Activated CD4-positive, alpha-beta T cell treated with anti-CD3 and anti-CD28 coated beads, Interleukin-10, Interleukin-2, amounts not matched to agents 100 ng/mL and 50 ng/mL, durations not matched to agents 16 hours and 8 hours (primary cell): Measurements from ENCODE around the gene KCTD1.

Experiments
- DNase-seq: peaks from one replicate; pipeline ENCODE4 v3.0.0-alpha.2; 2020

KCTD1 gene

DNA sequence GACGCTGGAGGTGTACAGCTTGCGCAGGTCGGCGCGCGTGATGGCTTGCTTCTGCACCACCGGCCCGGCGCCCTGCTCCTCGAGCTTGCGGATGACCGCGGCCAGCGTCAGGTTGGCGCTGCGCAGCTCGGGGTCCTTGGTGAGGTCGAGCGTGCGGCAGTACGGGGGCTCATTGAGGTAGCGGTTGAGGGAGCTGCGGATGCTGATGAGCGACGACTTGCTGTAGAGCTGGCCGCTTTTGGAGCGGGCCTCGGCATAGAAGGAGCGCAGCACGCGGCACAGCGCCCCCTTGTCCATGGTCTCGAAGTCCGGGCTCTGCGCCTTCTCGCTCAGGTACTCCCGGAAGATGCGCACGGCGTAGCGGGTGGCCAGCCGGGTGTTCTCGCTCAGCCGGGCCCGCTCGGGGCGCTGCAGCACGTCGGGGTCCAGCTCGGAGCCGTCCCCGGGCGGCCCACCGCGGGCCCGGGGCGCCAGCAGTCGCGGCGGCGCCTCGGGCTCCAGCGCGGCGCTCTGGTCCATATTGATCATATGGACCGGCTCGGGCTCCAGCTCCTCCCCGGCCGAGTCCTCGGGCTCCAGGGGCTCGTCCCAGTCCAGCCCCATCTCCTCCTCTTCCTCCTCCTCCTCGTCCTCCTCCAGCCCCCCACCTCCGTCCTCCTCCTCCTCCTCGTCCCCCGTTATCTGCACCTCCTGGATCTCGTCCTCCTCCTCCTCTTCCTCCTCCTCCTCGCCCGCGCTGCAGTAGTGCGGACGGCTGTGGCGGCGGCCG is 523 bp downstream of the KCTD1 start:
- DNase-seq, result peak; percentile 77

DNA sequence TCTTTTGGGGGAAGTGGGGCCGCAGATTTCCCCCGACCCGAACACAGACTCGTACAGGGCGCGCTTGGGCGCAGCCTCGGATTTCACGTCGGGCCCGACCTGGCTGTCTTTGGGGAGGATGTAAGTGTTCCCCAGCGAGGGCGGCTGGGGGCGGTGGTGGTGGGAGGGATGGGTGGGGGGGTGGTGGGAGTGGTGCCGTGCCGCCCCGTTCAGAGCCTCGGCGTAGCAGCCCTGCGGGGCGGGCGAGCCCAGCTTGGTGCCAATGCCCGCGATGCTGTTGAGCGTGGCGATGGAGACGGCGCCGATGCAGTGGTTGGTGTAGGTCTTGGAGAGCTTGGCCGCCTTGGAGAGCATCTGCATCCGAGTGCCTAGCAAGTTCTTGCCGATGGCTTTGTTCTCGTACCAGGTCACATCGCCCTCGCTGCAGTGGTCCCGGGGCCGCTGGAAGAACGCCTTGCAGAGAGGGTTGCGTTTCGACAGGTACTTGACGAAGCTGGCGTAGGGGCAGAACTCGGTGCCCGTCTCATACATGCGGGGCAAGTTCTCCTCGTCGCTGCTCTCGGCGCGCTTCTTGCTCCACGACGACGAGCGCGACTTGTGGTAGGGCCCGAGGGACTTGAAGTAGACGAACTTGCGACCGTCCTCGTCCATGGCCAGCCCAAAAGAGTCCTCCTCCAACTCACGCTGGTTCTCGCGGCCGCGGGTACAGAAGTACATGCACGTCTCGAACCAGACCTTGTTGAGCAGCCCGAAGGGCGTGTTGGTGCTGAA is 1.3 kb downstream of the KCTD1 start:
- DNase-seq, result no peak

DNA sequence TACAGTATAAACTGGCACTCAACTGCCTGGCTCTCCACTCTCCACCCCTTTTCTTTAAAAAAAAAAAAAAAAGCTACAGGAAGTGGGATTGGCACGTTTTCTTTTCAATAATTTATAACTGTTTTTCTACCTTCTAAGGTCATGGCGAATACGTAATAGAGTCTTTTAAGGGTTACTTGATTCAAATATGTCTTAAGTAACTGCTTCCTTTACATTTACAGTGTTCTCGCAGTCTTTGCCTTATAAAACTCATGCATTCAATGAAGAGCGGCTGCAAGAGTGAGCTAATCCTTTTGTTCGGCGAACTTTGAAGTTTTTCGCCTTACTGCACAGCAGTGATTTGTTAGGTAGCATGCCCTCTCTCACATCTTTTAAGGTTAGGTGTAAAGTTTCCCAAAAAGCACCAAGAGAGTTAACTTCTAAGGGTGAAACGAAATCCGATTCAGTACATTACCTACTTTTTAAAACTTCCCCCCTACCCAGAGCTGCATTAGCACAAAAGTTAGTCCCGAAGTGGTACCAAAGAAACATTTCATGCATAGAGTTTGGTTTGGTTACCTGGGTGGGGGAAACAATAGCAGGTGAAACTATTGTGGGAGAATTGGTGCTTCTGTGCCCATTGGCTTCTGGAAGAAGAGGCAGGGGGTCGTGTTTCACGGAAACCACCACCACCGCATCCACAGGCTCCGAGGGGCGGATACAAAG is 2.0 kb downstream of the KCTD1 start:
- DNase-seq, result no peak

DNA sequence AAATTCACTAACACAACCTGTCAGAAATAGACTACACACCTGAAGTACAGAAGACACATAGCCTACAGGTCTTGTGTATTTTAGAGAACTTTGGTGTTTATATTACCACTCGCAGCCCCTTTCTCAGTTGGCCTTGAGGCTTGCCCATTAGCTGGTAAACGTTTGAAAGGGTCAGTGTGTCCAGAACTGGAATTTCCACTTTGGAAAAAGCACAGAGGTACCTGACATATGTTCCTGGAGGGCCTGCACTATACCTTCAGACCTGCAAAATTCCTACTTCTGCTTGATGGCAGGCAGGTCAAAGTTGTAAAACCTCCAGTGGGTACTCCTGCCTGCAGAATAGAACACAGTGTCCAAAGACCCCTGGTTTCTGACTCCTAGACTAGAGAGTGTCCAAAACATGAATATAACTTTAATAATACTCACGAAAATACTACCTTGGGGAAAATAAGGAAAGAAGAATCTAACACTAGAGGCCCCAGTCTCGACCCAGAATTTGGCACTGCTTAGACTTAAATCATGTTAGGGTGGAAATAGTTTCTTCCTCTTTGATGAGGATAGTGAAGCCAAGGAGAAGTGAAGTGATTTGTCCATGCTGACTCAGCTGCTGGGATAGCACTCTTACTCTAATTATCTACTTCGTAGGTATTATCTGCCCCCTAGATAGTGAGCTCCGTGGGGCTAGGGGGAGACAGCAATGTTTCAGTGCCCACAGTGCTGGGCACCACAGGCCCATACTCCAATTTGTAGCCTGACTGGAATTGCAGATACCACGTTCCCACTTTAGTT is 2.8 kb downstream of the KCTD1 start:
- no peak for DNase-seq

DNA sequence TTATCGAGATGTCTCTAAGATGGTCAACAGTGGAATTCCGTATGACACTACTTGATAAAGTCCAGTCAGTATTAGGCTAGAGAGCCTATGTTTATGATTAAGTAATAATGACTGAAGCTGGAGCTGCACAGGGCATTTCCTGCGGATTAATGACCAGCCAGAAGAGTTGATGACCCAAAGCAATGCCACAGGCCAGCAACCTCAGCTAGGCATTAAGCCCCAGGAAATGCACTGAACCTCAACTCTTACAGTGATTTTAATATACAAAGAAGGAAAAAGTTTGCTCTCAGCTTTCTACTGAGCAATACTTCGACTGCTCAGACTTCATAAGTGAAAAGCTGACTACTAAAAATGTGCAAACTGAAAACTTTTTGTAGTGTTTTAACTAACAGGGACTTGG is 3.9 kb downstream of the KCTD1 start:
- DNase-seq, result no peak

DNA sequence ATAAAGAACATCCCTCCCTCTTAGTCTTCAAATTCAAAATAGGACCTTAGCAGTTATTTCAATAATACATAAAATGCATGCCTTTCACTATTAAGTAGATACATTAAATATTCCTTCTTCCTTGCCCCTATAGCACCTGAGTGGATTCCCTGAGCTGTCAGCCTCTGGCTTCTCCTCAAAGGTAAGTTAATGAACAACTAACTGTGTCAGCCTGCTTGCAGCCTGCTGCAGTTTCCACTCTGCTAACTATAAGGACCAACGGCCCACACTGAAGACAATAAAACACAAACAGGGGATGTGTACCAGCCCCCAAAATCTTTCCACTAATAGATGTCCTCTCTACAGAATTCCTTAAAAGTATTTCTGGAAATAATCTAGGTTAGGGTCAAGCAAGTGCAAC is 5.0 kb downstream of the KCTD1 start:
- DNase-seq, result no peak

DNA sequence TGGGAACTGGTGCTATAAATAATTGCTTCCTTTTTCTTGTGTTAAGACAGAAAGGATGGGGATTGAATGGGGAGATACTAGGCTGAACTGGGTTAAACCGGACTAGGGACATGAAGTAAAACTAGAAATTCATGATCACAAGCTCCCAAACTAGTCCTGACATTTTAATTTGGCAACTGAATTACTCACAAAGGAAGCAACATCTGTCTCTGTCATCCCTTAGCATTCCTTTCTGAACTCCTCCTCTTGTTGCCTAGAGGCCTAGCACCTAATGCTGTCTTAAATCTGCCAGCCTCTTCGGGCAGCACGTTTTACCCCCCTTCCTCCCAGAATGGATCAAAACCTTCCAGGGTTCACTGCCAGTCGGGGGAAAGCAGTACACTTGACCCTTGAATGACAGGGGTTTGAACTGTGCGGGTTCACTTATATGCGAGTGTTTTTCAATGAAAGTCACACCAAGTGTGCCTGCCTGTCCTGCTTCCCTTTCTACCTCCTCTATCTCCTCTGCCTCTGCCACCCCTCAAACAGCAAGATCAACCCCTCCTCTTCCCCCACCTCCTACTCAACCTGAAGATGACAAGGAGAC is 8.2 kb downstream of the KCTD1 start:
- DNase-seq, result no peak

DNA sequence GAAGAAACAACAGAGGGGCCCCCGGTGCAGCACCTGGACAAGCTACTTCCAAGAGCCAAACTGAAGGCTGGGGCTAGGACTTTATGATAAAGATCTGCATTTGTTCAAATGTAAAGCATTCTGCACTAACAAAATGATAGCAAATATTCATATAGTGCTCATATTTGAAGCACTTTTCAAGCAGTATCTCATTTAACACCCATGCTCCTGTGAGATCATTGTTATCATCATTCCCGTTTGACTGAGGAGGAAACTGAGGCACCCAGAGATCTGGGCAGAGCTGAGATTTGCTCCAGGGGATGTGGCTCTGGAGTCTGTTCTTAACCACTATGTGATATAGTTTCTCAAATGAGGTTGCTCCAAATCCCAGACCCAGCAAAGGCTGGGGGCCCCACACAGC is 9.8 kb downstream of the KCTD1 start:
- no peak for DNase-seq

DNA sequence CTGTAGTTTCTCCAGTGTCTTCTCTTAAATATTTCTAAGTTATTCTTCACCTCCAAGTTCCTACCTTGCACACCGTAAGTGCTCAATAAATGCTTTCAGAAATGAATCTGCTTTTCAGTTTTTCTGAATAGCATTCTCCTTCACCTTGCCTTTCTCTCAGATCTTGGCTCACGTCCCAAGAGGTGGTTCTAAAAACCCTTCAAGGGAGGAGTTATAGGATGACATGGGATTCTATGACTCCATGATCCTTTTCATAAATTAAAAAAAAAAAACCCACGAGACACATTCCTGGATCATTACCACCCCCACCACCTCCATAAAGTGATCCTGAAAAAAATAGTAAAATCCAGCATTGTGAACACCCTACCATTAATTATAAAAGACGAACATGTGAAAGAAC is 11.7 kb downstream of the KCTD1 start:
- no peak for DNase-seq

DNA sequence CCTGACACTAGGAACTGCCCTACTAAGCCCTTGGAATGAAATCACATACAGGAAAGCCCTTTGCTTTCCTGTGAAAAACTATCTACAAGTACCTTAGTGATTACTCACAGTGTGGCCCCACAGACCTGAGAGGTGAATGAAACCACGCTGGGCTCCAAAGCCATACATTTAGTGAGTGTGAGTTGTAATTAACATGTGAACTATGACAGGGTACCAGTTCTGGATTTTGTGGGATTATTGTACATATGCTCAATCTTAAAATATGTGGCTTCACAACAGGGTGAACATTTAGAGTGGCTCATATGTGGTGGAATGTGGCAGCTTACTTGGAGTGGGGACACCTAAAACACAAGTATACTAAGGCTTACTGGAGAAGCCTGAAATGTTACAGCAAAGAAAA is 12.3 kb downstream of the KCTD1 start:
- DNase-seq, result peak; percentile 26

DNA sequence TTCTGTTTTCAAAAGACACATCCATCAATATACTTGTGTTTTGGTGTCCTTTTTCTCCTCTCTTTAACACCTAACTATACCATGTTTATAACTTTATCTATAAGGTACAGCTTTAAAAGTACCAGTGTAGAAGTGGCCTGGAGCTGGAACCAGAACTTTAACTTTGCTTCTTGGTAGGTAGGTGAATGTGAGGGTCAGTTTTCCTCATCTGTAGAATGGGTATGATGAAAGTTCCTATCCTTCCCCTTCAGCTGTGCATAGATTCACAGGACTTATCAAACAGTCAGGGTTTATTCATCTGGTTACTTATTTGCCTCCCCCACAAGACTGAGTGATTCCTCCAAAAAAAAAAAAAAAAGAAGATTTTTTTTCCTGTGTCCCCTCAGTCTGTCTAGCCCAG is 12.7 kb downstream of the KCTD1 start:
- no peak for DNase-seq

DNA sequence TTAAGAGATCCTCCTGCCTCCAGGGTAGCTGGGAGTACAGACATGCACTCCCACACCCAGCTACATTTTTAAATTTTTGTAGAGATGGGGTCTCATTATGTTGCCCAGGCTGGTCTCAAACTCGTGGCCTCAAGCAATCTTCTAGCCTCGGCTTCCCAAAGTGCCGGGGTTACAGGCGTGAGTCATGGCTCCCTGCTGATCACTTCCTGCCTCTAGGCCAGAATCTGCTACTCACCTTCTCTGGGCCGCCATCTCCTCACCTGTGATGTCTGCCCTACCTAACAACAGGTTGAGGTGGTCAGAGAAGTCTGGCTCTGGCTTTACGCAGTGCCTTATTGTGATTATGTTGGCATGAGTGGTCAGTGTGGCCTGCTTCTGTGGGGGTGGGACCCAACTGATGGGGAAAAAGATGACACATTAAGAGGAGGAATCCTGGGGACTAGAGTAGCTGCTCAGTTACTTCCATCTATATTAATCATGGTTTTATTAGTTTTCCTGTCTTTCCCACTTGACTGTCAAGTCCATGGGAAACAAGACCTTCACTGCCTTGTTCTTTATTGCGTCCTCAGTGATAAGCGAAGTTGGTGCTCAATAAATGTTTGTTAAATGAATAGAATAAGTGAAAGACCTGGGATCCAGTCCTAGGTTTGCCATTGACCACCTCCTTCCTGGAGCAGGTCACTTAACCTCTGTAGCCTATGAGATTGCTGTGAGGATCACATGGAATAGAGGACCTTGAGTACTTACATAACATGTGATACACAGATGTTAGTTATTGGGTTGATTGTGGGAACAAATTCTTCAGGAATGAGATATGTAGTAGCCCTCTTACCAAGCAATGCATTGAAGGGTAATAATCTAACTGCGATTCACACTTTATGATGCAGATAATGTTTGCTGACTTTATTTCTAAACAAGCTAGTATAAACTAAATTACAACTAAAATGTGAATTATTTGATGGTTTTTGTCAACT is 15.7 kb downstream of the KCTD1 start:
- DNase-seq, result no peak

DNA sequence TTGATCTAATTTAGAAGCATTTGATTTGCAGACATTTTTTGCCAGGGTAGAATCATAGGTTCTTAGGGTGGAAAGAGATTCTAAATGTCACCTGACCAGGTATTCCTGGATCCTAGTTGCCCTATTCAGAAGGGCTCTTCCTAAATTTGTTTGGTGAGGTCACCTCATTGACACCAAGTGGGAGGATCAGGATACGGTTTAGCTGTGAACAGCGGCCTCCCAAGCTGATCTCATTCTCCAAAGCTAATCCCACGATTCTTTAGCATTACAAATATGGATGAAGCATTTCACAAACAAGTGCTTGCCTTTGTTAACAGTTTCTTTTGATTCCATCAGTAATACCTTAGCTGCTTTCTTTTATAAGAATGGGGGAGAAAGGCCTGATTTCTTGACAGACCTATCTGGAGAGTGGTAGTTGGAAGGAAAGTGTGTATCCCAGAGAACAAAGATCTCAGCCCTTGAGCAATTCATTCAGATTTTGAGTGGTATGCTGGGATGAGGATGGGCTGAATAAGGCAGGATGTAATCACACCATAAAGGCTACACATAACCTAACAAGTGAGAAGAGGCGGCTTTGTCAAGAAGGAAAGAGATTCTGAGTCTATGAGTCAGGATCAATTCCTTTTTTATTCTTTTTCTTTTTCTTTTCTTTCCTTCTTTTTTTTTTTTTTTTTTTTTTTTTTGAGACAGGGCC is 16.6 kb downstream of the KCTD1 start:
- DNase-seq, result no peak

DNA sequence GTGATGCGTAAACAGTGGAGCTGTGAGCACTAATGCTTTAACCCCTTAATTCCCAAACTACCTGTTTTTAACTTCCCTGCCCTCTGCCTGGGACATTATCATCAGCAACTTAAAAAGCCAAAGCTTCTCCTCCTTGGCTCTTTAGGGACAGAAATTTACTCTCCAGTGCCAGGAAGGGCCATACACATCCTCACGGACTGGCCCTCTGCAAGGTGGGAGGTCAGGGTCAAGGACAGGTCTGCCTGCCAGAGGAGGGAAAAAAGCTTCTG is 21.5 kb downstream of the KCTD1 start:
- DNase-seq, result no peak

DNA sequence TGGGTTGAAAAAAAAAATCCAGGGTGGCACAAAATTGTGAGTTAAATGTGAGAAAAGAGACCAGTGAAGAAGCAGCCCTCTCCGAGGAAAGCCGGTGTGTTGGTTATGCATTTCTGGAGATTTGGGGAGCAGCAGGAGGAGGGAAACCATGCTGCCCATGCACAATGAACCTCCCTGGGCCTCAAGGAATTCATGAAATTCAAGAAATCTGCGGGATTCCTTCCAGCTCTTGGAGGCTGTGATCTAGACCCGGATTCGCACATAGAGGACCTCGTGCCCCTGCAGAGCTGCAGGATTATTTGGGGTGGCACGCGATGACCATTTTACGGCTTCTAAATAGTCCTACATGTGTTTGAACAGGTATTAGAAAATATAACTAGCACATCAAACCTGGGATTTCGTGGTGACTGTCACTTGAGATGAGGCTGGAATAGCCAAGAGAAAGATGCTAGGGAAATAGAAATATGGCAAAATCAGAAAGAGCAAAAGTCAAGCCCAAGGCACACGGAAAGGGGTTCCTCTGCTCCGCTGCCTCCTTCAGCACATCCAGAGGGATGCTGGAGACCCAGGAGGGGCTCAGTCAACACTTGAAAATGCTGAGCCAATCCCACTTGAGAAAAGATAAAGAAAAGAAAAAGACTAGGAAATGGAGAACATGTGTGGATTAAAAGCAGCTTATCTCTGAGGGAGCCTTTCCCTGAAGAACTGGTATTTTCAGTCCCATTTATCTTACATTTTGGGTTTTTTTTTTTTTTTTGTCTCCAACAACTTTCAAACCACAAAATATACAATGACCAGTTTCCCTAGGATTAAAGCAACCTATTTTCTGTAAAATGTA is 22.0 kb downstream of the KCTD1 start:
- no peak for DNase-seq

DNA sequence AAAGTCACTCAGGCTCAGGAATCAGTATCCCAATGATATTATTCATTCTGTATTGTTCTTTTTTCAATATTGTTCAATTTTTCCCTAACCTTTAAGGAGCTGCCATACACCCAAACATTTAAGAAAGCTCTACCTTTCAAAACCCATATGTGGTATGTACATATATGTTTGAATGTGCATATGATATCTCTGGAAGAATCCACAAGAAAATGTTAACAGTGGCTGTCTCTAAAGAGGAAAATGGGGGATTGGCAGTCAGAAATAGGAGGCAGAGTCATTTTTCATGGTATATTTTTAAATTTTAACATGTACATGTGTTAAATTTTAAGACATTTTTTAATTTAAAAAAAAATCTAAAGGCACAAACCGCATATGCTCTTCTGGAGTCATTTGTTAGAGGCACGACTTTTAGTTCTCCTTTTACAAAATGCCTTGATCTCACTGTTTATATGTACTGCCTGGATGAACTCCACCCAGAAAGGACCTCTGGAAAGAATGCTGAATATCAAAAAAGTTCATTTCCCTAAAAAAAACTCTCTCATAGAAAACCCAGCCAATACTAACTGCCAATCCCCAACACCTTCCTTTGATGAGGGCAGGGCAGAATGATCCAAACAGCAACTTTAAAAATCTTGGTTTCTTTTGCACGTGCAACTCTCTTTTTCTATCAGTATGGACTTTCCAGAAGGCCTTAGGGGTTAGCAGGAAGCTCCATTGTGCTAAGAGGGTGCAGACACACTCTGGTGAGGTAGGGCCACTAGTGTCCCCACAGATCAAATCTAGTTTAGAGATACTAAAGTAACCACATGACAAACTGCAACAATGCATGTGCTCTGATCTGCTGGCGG is 23.6 kb downstream of the KCTD1 start:
- DNase-seq, result no peak

DNA sequence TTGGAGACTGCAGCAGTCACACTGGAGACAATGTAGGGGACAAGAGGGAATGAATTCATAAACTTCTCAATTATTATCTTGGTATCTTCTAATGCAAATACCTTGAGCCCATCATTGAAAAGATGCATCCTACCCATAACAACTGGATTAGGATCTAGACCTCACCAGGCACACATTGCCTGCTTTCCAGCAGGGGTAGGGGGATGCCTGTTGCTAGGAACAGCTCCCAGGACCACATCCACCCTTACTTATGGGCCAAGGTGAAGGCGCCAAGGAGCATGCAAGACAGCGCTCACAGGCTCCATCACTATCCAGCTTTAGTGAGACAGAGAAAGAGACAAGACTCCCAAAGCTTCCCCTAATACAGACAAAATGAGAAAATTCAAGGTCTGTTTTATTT is 24.4 kb downstream of the KCTD1 start:
- no peak for DNase-seq

DNA sequence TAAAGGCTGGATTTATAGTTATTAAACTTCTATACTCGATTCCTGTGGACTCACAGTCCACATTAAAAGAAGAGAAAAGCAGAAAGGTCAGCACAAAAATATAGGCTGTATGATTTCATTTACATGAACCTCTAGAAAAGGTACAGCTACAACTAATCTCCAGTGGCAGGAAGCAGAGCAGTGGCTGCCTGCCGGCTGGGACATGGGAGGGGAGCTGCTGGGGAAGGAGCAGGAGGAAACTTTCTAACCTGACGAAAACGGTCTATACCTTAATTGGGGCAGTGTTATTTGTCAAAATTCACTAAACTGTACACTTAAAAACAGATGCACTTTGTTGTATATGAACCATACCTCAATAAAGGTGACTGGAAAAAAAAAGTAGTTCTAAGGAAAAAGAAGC is 26.7 kb downstream of the KCTD1 start:
- no peak for DNase-seq

DNA sequence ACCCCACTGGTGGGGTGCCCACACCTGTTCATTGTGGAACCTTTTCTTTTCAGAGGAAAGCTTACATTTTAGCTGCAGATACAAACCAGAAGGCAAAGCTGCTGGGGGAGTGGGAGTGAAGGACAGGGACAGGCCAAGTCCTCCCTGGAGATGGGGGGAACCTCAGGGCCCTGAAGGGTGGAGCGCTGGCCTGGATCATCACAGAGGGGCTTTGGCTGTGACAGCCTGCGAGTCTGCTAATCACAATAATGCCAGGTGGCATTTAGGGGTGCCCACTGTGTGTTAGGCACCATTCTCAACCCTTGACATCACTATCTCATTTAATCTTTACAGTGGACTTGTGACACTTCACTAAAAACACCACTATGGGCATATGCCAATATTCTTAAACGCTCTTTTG is 27.4 kb downstream of the KCTD1 start:
- no peak for DNase-seq
